HepG2 (cell line): ENCODE measurements around the gene IFT27. TPM values are rescaled to one million over a fixed set of nuclear protein-coding genes. Genes with fewer than 3 reads are reported as not detected.

Source experiments
- ATAC-seq: fragments of 200-7000 bp; cut with Tn5 transposase; 3 replicates; pipeline ENCODE4 v1.9.1; 2020; ENCODE audit warnings: mild to moderate bottlenecking, moderate library complexity
- BruUV-seq: library from RNA; stranded (reverse); fragments of 400-500 nt; replicated peaks from 2 replicates; lab custom pipeline; 2021; lab: Mats Ljungman, UMichigan
- CTCF ChIA-PET: fragments of 300-600 bp; formaldehyde crosslinking; extraction: SDS; loops from one replicate; lab custom pipeline; 2021; ENCODE audit warnings: low total read pairs, inconsistent platforms, low intra/inter-chr PET ratio; lab: Yijun Ruan, JAX
- POLR2A ChIA-PET: fragments of 350-600 bp; sonication (Branson Sonifier 250); formaldehyde crosslinking; loops from one replicate; lab custom pipeline; 2020; ENCODE audit warnings: antibody characterized with exemption, inconsistent platforms; lab: Yijun Ruan, JAX
- DNase-seq: peaks from one replicate; pipeline ENCODE4 v3.0.0-alpha.2; 2015; ENCODE audit warnings: low spot score
- FAIRE-seq: peaks from 3 replicates; lab custom pipeline; 2011; peaks lifted over from hg19 to GRCh38; lab: Jason Lieb, UNC
- H2AFZ ChIP-seq: one replicate; pipeline ENCODE4 v1.6.1; 2011; ENCODE audit warnings: low read length, inconsistent platforms
- H3K27ac ChIP-seq: fragments of 300-600 bp; 3 replicates; pipeline ENCODE4 v1.8.0; 2011; ENCODE audit warnings: mixed run types, mild to moderate bottlenecking, mixed read lengths, low read length, inconsistent platforms; ENCODE audit not compliant: insufficient read depth; ENCODE audit errors: extremely low read length
- H3K27me3 ChIP-seq, 2 experiments: fragments of 200-600 bp in 1 of 2; 2 replicates in 1 of 2; 3 replicates in 1 of 2; pipeline versions ENCODE4 v1.6.0 to v1.8.0; 2011; ENCODE audit warnings: low read length in 2 of 2, mild to moderate bottlenecking in 2 of 2, moderate library complexity in 2 of 2, inconsistent platforms in 1 of 2; ENCODE audit not compliant: insufficient read depth in 2 of 2, control insufficient read depth in 1 of 2
- H3K36me3 ChIP-seq, 2 experiments: fragments of 200-600 bp in 1 of 2; replicated peaks in 1 of 2; 2 replicates in 1 of 2; 3 replicates in 1 of 2; pipeline versions ENCODE4 v1.5.1 to v1.8.0; 2011; ENCODE audit warnings: low read length in 2 of 2, inconsistent platforms in 1 of 2; ENCODE audit not compliant: insufficient read depth in 2 of 2, control insufficient read depth in 1 of 2
- H3K4me1 ChIP-seq: 2 replicates; pipeline ENCODE4 v1.5.1; 2012; ENCODE audit warnings: low read length, inconsistent platforms; ENCODE audit not compliant: insufficient read depth
- H3K4me2 ChIP-seq: 2 replicates; pipeline ENCODE4 v1.6.0; 2011; ENCODE audit warnings: low read depth, low read length, inconsistent platforms
- H3K4me3 ChIP-seq, 3 experiments: fragments of 200-600 bp in 1 of 3; sonication (generic), shearing (Covaris generic) in 1 of 3; replicated peaks in 1 of 3; 2 replicates each; pipeline ENCODE4 v1.5.1; 2011 to 2016; ENCODE audit warnings: low read length in 3 of 3, inconsistent platforms in 2 of 3, low read depth in 2 of 3, mild to moderate bottlenecking in 2 of 3, control low read depth in 1 of 3, mixed read lengths in 1 of 3; ENCODE audit not compliant: insufficient read depth in 1 of 3
- H3K79me2 ChIP-seq: one replicate; pipeline ENCODE4 v1.6.1; 2011; ENCODE audit warnings: low read length, inconsistent platforms; ENCODE audit not compliant: insufficient read depth
- H3K9ac ChIP-seq: 2 replicates; pipeline ENCODE4 v1.6.0; 2011; ENCODE audit warnings: mild to moderate bottlenecking, low read depth, low read length, inconsistent platforms; ENCODE audit not compliant: insufficient read depth
- H3K9me3 ChIP-seq: 2 replicates; pipeline ENCODE4 v1.5.1; 2012; ENCODE audit warnings: mild to moderate bottlenecking, low read length
- H4K20me1 ChIP-seq: 2 replicates; pipeline ENCODE4 v1.6.0; 2011; ENCODE audit warnings: inconsistent platforms, mild to moderate bottlenecking, low read length, moderate library complexity; ENCODE audit not compliant: insufficient read depth
- CHD2 ChIP-seq: IDR thresholded peaks from 2 replicates; pipeline ENCODE4 v1.6.1; 2011; ENCODE audit warnings: low read depth, low read length, improper control_type of control experiment
- HES4 ChIP-seq: sonication (generic); formaldehyde crosslinking; IDR thresholded peaks from 2 replicates; pipeline ENCODE4 v1.9.0; 2021; ENCODE audit warnings: mild to moderate bottlenecking, missing genetic modification reagents, borderline replicate concordance
- KLF15 ChIP-seq: sonication (generic); formaldehyde crosslinking; IDR thresholded peaks from 2 replicates; pipeline ENCODE4 v1.8.1; 2023; ENCODE audit warnings: borderline replicate concordance, mild to moderate bottlenecking, inconsistent platforms, missing genetic modification reagents, mixed read lengths
- PHF8 ChIP-seq: sonication (generic); formaldehyde crosslinking; IDR thresholded peaks from 2 replicates; pipeline ENCODE4 v1.5.0; 2020; ENCODE audit warnings: missing genetic modification reagents
- POLR2A ChIP-seq, 2 experiments: IDR thresholded peaks; 2 replicates each; pipeline ENCODE4 v1.6.1; 2011; ENCODE audit warnings: low read depth in 2 of 2, low read length in 2 of 2, mild to moderate bottlenecking in 1 of 2, moderate library complexity in 1 of 2; ENCODE audit not compliant: insufficient read depth in 1 of 2
- PTBP1 ChIP-seq: fragments of 200-400 bp; formaldehyde crosslinking; IDR thresholded peaks from 2 replicates; pipeline ENCODE4 v1.6.1; 2018; ENCODE audit warnings: low read length, low read depth; ENCODE audit not compliant: poor library complexity, severe bottlenecking
- SRF ChIP-seq: IDR thresholded peaks from 2 replicates; pipeline ENCODE4 v1.6.1; 2011; ENCODE audit warnings: mild to moderate bottlenecking, low read depth, low read length, moderate library complexity
- ZNF550 ChIP-seq: sonication (generic); formaldehyde crosslinking; IDR thresholded peaks from 2 replicates; pipeline ENCODE4 v1.4.0; 2020; ENCODE audit warnings: mild to moderate bottlenecking, missing genetic modification reagents, borderline replicate concordance
- WGBS: methylation state at CpG from one replicate; pipeline ENCODE4 v1.1.6; 2017; ENCODE audit warnings: low lambda C conversion rate; 5-methylcytosine and 5-hydroxymethylcytosine counted together
- in situ Hi-C: cut with HindIII; loops from 2 replicates; pipeline ENCODE4 v1.10.0; 2017; ENCODE audit warnings: low pct_unique_long_range_greater_than_20kb; ENCODE audit not compliant: extremely low pct_ligation_motif_present
- intact Hi-C: fragments of 100-400 bp; cut with micrococcal nuclease; formaldehyde crosslinking; loops from one replicate; pipeline ENCODE4 v1.10.0; 2022; ENCODE audit not compliant: unreplicated experiment
- polyA plus RNA-seq, 8 experiments: library from polyadenylated mRNA; depleted of rRNA in 3 of 8; stranded (reverse) in 7 of 8; unstranded in 1 of 8; fragments of >200 nt; fragmentation: Illumina TruSeq in 4 of 8; extraction: Trizol in 4 of 8; gene quantifications; 2 replicates each; pipeline versions ENCODE4 v1.2.1 to v1.2.3, GENCODE V29; 2011 to 2016; ENCODE audit warnings: low read depth in 4 of 8, missing spikeins in 1 of 8, mixed read lengths in 1 of 8; ENCODE audit not compliant: insufficient read depth in 1 of 8
- total RNA-seq, 5 experiments: library from RNA; depleted of rRNA; stranded (reverse); fragments of >200 nt; fragmentation: Illumina TruSeq; extraction: Trizol; gene quantifications; 2 replicates each; pipeline ENCODE4 v1.2.3, GENCODE V29; 2016; ENCODE audit warnings: low read depth in 1 of 5
- TF ChIP-seq, protein P1 (sequence below): sonication (generic); formaldehyde crosslinking; IDR thresholded peaks from 2 replicates; pipeline ENCODE4 v1.5.0; 2020; ENCODE audit warnings: missing genetic modification reagents, mild to moderate bottlenecking, borderline replicate concordance

IFT27 gene
- total and polyA plus RNA-seq, 2 of the 13 experiments (the other 11 are each of a cell fraction or from before 2014, with no cell fraction given), result 0.25 to 0.33 TPM

DNA sequence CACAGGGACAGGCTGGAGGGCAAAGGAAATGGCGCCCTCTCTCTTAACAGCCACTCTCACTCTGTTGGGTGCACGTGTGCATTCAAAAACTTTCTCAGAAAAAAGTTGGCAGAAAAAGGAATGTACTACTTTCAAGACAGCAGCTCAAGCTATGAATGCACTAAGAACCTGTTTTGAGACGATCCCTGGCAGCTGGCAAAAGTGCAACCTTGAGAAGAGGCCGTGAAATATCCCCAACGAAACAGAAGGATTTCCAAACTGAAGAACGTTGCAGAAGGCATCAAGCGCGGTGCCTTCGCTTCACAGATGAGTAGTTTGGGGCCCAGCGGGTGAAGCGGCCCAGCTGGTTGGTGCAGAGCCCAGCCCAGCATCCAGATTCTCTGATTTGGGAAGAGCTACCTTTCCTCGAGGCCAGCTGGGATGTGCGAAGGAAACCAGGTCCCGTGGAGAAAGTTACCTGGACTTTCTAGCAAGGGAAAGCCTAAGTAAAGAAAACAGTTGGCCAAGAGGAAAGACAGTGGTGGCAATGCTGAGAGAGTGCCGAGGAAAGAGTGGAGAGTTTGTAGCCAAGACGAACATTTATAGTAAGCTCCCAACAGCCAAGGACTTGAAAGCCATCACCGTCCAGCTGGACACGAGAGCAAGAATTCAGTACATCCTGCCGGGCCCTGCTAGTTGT lies 16.3 kb downstream of the IFT27 start:
- ATAC-seq (no peak), FAIRE-seq (no peak), DNase-seq (no peak)
- Histone ChIP-seq H3K4me2 (no peak overlapping the region), H3K79me2 (no peaks in the 10 kb centered on the region), H2AFZ (no peak overlapping the region), H3K9me3 (no peaks in the 10 kb centered on the region), H4K20me1 (no peaks in the 10 kb centered on the region), H3K36me3 (no peaks in the 10 kb centered on the region), H3K9ac (no peak overlapping the region), H3K4me1 (no peaks in the 10 kb centered on the region), H3K27me3 (peaks cover 4 to 62% of the 10 kb centered on the region in 2 experiments), H3K4me3 (no peak overlapping the region), H3K27ac (no peak overlapping the region)
- POLR2A ChIA-PET, result no interaction called here
- intact Hi-C loops, result no loop called here
- in situ Hi-C loops, result no loop called here
- 29% methylated on average over 19 of the region's 19 CpGs for WGBS
- no peak for TF ChIP-seq HES4 (CRISPR knock-in tag)
- no peak for TF ChIP-seq ZNF550
- TF ChIP-seq PHF8 (CRISPR knock-in tag), result no peak
- TF ChIP-seq PTBP1, result no peak
- TF ChIP-seq CHD2, result no peak
- no peak for TF ChIP-seq POLR2A (IDR thresholded peaks at IDR 0.05; ENCODE audit: insufficient read depth in 1 of 2, low read depth in 2 of 2, low read length in 2 of 2)
- TF ChIP-seq KLF15 (CRISPR knock-in tag), result no peak
- no peak for TF ChIP-seq SRF
- TF ChIP-seq, protein P1, sequence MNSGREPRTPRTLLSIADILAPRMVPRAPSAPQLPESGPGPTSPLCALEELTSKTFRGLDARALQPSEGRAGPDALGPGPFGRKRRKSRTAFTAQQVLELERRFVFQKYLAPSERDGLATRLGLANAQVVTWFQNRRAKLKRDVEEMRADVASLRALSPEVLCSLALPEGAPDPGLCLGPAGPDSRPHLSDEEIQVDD (CRISPR knock-in tag), result no peak
- BruUV-seq, result no TSS peak
- CTCF ChIA-PET, result no interaction called here
